Thymus (tissue), 11 donors: ENCODE results near the gene PRSS50. TPM values are rescaled to one million over a fixed set of nuclear protein-coding genes. Genes with fewer than 3 reads are reported as not detected.

ENCODE experiments used
- DNase-seq, 9 donors: peaks; one replicate each; pipeline ENCODE4 v3.0.0-alpha.2; 2013; ENCODE audit warnings: low spot score in 9 of 9, low read depth in 6 of 9, missing footprints in 1 of 9
- H3K27ac ChIP-seq, 2 donors: one replicate each; pipeline ENCODE4 v1.5.1; 2013; ENCODE audit warnings: control low read depth in 1 of 2, low read depth in 1 of 2, low read length in 1 of 2, mild to moderate bottlenecking in 1 of 2, moderate library complexity in 1 of 2
- H3K27me3 ChIP-seq, 2 donors: one replicate each; pipeline ENCODE4 v1.5.1; 2013; ENCODE audit warnings: low read length in 1 of 2; ENCODE audit not compliant: control insufficient read depth in 2 of 2, insufficient read depth in 1 of 2
- H3K36me3 ChIP-seq, 2 donors: one replicate each; pipeline ENCODE4 v1.5.1; 2013; ENCODE audit warnings: low read length in 1 of 2, mild to moderate bottlenecking in 1 of 2, moderate library complexity in 1 of 2; ENCODE audit not compliant: control insufficient read depth in 2 of 2, insufficient read depth in 2 of 2
- H3K4me1 ChIP-seq, 2 donors: one replicate each; pipeline ENCODE4 v1.5.1; 2013; ENCODE audit warnings: low read length in 2 of 2; ENCODE audit not compliant: control insufficient read depth in 2 of 2, insufficient read depth in 2 of 2
- H3K4me3 ChIP-seq, 2 donors: one replicate each; pipeline ENCODE4 v1.5.1; 2013; ENCODE audit warnings: low read length in 2 of 2, control low read depth in 1 of 2, mild to moderate bottlenecking in 1 of 2
- H3K9me3 ChIP-seq, 2 donors: one replicate each; pipeline ENCODE4 v1.5.1; 2013; ENCODE audit warnings: low read length in 1 of 2, mild to moderate bottlenecking in 1 of 2; ENCODE audit not compliant: control insufficient read depth in 2 of 2, insufficient read depth in 1 of 2
- WGBS: extraction: QIAGEN DNeasy Blood & Tissue Kit; methylation state at CpG from one replicate; pipeline ENCODE4 v1.1.7; 2013; 5-methylcytosine and 5-hydroxymethylcytosine counted together
- polyA plus RNA-seq: library from polyadenylated mRNA; stranded (reverse); fragments of 200-250 nt; gene quantifications from one replicate; pipeline ENCODE4 v1.2.3, GENCODE V29; 2013
- total RNA-seq: library from RNA; stranded (reverse); fragments of 120-200 nt; gene quantifications from one replicate; pipeline ENCODE4 v1.2.4, GENCODE V29; 2013
- donor health status: healthy.

PRSS50 gene
- total and polyA plus RNA-seq, 2 donors, result 0.05 to 0.27 TPM

DNA sequence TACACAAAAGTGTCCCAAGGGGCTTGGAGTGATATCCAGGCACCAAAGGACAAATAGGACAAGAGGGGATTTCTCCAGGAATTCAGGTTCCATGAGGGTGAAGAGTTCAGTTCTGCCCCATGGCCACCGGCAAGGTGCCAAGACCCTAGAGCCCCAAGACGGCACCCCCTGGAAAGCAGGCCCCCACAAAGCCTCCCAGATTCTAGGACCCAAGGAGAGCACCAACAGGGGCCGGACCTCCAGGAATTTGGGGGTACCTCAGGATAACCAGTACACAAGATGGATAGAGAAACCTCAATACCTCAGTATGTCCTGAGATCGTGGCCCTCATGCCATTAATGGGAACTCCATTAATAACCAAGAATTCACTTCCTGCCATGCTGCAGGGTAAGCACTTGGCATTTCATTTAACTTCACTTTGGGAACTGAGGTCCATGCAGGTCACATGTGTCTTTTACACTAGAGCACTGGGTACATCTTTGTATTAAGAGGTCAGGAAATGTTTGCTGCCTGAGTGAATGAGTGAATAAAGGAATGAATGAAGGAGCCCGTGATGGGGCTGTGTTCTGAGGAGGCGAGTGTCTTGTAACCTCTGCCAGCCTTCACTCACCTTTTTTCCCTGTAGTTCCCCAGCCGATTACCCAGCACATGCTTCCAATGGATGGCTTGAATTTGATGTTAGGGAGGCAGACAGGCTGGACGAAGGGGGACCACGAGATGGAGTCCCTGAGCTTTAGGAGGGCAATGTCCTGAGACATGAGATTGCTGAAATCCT, 15.5 kb upstream of the PRSS50 start:
- Histone ChIP-seq H3K4me1 (peaks cover 13 to 17% of the 10 kb centered on the region in 2 donors), H3K27ac (no peak overlapping the region), H3K36me3 (no peaks in the 10 kb centered on the region), H3K9me3 (no peaks in the 10 kb centered on the region), H3K4me3 (no peak overlapping the region), H3K27me3 (peaks cover 0 to 13% of the 10 kb centered on the region in 2 donors)
- no peak for DNase-seq
- whole genome bisulfite sequencing, result 86% methylated on average over 9 of the region's 9 CpGs

DNA sequence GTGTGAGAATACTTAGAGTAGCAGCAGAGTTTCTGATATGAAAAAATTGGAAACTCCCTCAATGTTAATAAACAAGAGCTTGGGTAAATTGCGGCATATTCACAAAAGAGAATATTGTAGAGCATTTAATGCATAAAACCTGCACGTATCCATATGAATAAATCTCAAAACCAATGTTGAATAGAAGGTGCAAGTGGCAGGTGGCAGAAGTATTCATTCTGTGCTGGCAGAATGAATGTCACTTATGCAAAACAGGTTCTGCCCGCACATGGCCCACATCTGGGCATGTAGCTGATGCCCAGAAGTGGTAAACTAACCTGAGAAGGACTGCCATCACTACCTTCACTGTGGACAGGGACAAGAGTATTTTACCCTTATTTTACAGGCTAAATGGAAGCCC, 14.1 kb upstream of the PRSS50 start:
- Histone ChIP-seq H3K9me3 (no peaks in the 10 kb centered on the region), H3K4me3 (no peak overlapping the region), H3K27me3 (peaks cover 0 to 13% of the 10 kb centered on the region in 2 donors), H3K27ac (no peak overlapping the region), H3K36me3 (no peaks in the 10 kb centered on the region), H3K4me1 (peaks cover 5 to 8% of the 10 kb centered on the region in 2 donors)
- no peak for DNase-seq
- 97% methylated on average over 3 of the region's 3 CpGs for WGBS

DNA sequence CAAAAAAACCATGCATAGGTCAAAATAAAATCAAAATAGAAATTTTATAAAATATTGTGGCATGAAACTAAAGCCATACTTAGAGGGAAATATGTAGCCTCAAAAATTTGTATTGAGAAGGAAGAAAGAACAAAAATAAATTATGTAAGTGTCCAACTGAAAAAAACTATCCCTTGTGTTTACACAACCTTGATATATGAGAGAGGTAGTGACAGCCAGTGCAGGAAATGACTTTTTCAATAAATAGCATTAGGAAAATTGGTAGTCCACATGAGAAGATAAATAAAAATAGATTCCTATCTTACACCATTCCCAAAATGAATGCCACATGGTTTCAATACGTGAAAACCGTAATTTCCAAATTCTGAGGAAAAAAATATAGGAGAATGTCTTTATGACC, 13.2 kb upstream of the PRSS50 start:
- no peaks in the 10 kb centered on the region for H3K36me3 ChIP-seq
- H3K4me3 ChIP-seq, result no peak overlapping the region
- 96% methylated on average over 2 of the region's 2 CpGs for WGBS
- peaks cover 0 to 13% of the 10 kb centered on the region in 2 donors for H3K27me3 ChIP-seq
- no peaks in the 10 kb centered on the region for H3K4me1 ChIP-seq
- DNase-seq, result no peak
- no peaks in the 10 kb centered on the region for H3K9me3 ChIP-seq
- H3K27ac ChIP-seq, result no peak overlapping the region

DNA sequence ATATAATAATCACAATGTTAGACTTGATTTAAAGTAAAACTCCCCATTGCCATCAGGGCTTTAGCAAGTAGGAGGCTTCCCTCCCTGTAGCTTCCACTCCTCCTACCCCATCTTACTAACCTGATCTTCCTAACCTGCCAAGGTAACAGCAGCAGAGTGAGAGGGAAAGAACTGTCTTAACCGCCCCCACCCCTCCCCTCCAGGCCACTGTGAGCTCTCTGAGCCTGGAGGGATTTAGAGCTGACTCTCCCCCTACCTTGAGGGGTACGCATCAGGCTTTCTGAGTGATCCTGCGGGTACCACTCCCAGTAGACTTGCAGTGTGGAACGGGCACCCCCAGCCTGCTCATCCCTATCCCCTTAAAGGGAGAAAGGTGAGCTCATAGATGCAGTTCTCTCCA, 11.4 kb upstream of the PRSS50 start:
- Histone ChIP-seq H3K9me3 (no peaks in the 10 kb centered on the region), H3K4me1 (no peaks in the 10 kb centered on the region), H3K27ac (no peak overlapping the region), H3K4me3 (no peak overlapping the region), H3K36me3 (no peaks in the 10 kb centered on the region), H3K27me3 (peaks cover 0 to 12% of the 10 kb centered on the region in 2 donors)
- WGBS, result 95% methylated on average over 4 of the region's 4 CpGs
- DNase-seq, result no peak

DNA sequence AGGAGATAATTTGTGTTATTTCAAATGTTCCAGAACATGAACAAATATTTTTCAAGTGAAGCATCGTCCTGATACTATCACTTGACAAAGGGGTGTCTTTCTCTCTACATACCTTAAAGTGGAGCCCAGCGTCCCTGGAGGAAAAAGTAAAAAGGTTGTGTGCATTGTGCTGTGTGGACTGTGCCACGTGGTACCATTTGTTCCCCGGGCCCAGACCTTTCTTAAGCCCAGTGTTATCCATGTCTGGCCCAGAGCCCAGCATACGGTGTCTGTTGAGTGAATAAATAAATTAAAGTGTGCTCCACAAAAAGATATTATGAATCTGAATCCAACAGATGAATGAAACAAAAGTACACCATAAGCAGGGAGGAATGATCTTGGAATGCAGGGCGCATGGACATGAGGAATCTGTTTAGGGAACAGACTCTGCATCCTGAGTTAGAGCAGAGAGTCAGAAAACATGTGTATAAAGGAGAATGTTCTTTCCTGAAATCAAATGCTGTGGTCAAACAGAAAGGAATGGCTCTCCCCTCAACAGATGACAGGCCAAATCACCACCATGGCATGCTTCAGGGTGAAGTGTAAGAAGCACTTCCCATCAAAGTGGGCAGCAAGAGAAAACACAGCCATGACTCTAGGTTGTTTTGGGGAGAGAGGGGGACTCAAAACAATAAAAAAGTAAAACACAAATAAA, 8.1 kb upstream of the PRSS50 start:
- Histone ChIP-seq H3K27ac (no peak overlapping the region), H3K9me3 (no peaks in the 10 kb centered on the region), H3K4me1 (no peaks in the 10 kb centered on the region), H3K27me3 (peaks cover 0 to 6% of the 10 kb centered on the region in 2 donors), H3K36me3 (no peaks in the 10 kb centered on the region), H3K4me3 (no peak overlapping the region)
- DNase-seq, result no peak
- WGBS, result 92% methylated on average over 6 of the region's 6 CpGs

DNA sequence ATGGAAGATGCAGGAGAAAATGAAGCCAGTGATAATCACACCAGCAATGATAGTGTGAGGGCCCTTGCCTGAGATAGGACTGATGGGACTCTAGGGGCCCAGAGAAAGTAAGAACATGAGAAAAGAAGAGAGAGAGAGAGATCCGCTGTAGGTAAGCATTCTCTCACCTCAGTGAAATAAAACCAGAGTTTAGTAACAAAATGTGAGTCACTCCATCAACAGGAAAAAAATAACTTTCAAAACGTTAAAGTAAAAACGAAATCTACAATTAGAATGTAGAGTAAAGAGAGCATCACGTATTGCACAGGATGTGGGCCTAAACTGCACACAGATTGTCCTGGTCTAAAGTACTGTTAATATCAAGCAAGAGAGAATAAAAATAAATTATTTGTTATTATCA, 6.8 kb upstream of the PRSS50 start:
- Histone ChIP-seq H3K4me1 (no peaks in the 10 kb centered on the region), H3K27me3 (peaks cover 0 to 11% of the 10 kb centered on the region in 2 donors), H3K4me3 (no peak overlapping the region), H3K36me3 (no peaks in the 10 kb centered on the region), H3K9me3 (no peaks in the 10 kb centered on the region), H3K27ac (no peak overlapping the region)
- WGBS, result 94% methylated on average over 4 of the region's 4 CpGs
- DNase-seq, result no peak

DNA sequence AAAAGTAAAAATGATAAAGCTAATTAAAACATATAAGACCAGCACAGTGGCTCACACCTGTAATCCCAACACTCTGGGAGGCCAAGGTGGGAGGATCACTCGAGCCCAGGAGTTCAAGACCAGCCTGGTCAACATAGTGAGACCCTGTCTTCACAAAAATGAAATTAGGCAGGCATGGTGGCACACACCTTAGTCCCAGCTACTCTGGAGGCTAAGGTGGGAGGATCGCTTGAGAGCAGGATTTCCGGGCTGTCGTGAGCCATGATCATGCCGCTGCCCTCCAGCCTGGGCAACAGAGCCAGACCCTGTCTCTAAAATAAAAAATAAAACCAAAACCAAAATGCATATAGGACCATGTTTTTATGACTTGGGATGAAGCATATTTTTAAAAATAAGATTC, 4.8 kb upstream of the PRSS50 start:
- no peak for DNase-seq
- peaks cover 0 to 3% of the 10 kb centered on the region in 2 donors for H3K4me1 ChIP-seq
- no peaks in the 10 kb centered on the region for H3K36me3 ChIP-seq
- no peaks in the 10 kb centered on the region for H3K9me3 ChIP-seq
- no peak overlapping the region for H3K4me3 ChIP-seq
- peaks cover 0 to 17% of the 10 kb centered on the region in 2 donors for H3K27me3 ChIP-seq
- no peak overlapping the region for H3K27ac ChIP-seq
- WGBS, result 95% methylated on average over 5 of the region's 5 CpGs

DNA sequence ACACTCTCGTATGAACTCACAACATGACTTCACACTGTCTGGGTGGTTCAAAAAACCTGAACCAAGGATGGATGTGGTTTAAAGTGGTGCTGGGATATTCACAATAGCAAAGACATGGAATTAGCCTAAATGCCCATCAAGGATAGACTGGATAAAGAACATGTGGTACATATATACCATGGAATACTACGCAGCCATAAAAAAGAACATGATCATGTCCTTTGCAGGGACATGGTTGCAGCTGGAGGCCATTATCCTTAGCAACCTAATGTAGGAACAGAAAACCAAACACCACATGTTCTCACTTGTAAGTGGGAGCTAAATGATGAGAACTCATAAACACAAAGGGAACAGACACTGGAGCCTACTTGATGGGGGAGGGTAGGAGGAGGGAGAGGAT, 3.3 kb upstream of the PRSS50 start:
- no peak for DNase-seq
- Histone ChIP-seq H3K27ac (no peak overlapping the region), H3K9me3 (no peaks in the 10 kb centered on the region), H3K27me3 (peaks cover 0 to 24% of the 10 kb centered on the region in 2 donors), H3K36me3 (no peaks in the 10 kb centered on the region), H3K4me1 (peaks cover 0 to 3% of the 10 kb centered on the region in 2 donors), H3K4me3 (no peak overlapping the region)
- WGBS, result 96% methylated on average over 2 of the region's 2 CpGs

DNA sequence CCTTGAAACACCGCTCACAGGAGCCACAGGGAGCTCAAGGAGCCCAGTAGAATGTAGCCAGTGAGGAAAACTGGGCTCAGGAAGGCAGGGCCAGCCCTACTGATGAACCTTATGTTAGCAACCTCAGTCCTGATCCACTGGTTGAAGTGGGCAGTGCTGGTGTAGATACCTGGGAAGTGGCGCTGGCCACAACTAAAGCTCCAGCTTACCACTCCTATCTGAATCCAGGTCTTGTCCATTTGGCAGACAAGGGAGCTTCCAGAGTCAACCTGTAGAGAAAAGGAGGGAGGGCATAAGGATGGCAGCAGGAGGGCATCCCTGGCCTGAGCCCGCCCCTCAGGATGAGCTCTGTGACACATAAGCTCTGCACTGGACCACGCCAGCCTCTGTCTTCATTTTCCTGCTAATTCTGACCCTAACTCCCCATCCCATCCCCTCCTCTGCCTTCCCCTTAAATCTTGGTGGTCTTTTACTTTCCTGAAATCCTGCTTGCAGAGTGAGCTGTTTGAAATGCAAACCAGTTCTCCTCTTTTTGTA, 2.1 kb upstream of the PRSS50 start:
- 97% methylated on average over 4 of the region's 4 CpGs for WGBS
- Histone ChIP-seq H3K27me3 (peaks cover 0 to 27% of the 10 kb centered on the region in 2 donors), H3K27ac (no peak overlapping the region), H3K36me3 (no peaks in the 10 kb centered on the region), H3K4me3 (no peak overlapping the region), H3K4me1 (peaks cover 0 to 3% of the 10 kb centered on the region in 2 donors), H3K9me3 (no peaks in the 10 kb centered on the region)
- no peak for DNase-seq
